ENCODE data around the gene RALA. TPM values are rescaled to one million over a fixed set of nuclear protein-coding genes. Genes with fewer than 3 reads are reported as not detected.
"Not testable (repeated sequence)": the region's sequence is repeated elsewhere in the genome, so short reads cannot be mapped to it uniquely, and the experiment has no call there.

RALA gene
- total and polyA plus RNA-seq, 10 donors = 10.0 to 26.6 (median 19.7) TPM

- WGBS, 5 donors = 55 to 65% (median 59%) methylated on average over 6 of the region's 6 CpGs
These were observed 55.7 kb downstream of the RALA start for GRCh38 chr7:39678930-39679709.

GRCh38 chr7:39679874-39680273 is 56.5 kb downstream of the RALA start:
- WGBS, 5 donors = 81 to 93% (median 84%) methylated on average over 9 of the region's 9 CpGs

More at GRCh38 chr7:39678930-39679709, 55.7 kb downstream of the RALA start:
- H3K27ac ChIP-seq = no peak overlapping the region
- no peak overlapping the region for H3K4me3 ChIP-seq
- no peaks in the 10 kb centered on the region for H3K27me3 ChIP-seq (replicated peaks in 1 of 7)
- intact Hi-C loops (cut with DNase I; ENCODE audit: low total_unique reads) = no loop called here
- peaks cover 6 to 49% (median 33%) of the 10 kb centered on the region in 6 donors for H3K4me1 ChIP-seq
- peaks cover 0 to 9% (median 0%) of the 10 kb centered on the region in 6 donors for H3K36me3 ChIP-seq
- TF ChIP-seq CTCF (IDR thresholded peaks at IDR 0.05 in 8 of 11, conservative IDR thresholded peaks at IDR 0.05 in 3 of 11) (no peak), POLR2A (IDR thresholded peaks at IDR 0.05) (no peak), POLR2AphosphoS5 (IDR thresholded peaks at IDR 0.05) (no peak)
- H3K9me3 ChIP-seq = peaks cover 0 to 7% (median 3%) of the 10 kb centered on the region in 8 donors
- DNase-seq = no peak

GRCh38 chr7:39681887-39682441 is 58.6 kb downstream of the RALA start:
- H3K36me3 ChIP-seq = peaks cover 0 to 1% (median 0%) of the 10 kb centered on the region in 6 donors
- peaks cover 6 to 51% (median 35%) of the 10 kb centered on the region in 6 donors for H3K4me1 ChIP-seq
- H3K4me3 ChIP-seq = no peak overlapping the region
- intact Hi-C loops (cut with DNase I; ENCODE audit: low total_unique reads) = no loop called here
- H3K9me3 ChIP-seq = peaks cover 0 to 2% (median under 1%) of the 10 kb centered on the region in 8 donors
- no peak for DNase-seq
- no peaks in the 10 kb centered on the region for H3K27me3 ChIP-seq (replicated peaks in 1 of 7)
- no peak overlapping the region for H3K27ac ChIP-seq
- TF ChIP-seq CTCF (IDR thresholded peaks at IDR 0.05 in 8 of 11, conservative IDR thresholded peaks at IDR 0.05 in 3 of 11) = no peak
- TF ChIP-seq POLR2AphosphoS5 (IDR thresholded peaks at IDR 0.05) = no peak
- TF ChIP-seq POLR2A (IDR thresholded peaks at IDR 0.05) = no peak
- WGBS, 5 donors = 88 to 92% (median 91%) methylated on average over 3 of the region's 3 CpGs

More at GRCh38 chr7:39679874-39680273, 56.5 kb downstream of the RALA start:
- intact Hi-C loops (cut with DNase I; ENCODE audit: low total_unique reads); DNase-seq; H3K27me3 ChIP-seq (replicated peaks in 1 of 7); H3K36me3 ChIP-seq; H3K9me3 ChIP-seq; H3K4me3 ChIP-seq; H3K27ac ChIP-seq: not testable (repeated sequence)
- H3K4me1 ChIP-seq = peaks cover 6 to 50% (median 35%) of the 10 kb centered on the region in 6 donors

GRCh38 chr7:39683216-39683845 is 60.0 kb downstream of the RALA start:
- intact Hi-C loops (cut with DNase I; ENCODE audit: low total_unique reads) = no loop called here
- Histone ChIP-seq H3K27ac (peak overlapping the region in 2 of 8 donors; percentile 14 to 25), H3K4me1 (peaks cover 6 to 48% (median 33%) of the 10 kb centered on the region in 6 donors), H3K27me3 (replicated peaks in 1 of 7) (no peaks in the 10 kb centered on the region), H3K9me3 (no peaks in the 10 kb centered on the region), H3K36me3 (peaks cover 0 to 15% (median 3%) of the 10 kb centered on the region in 6 donors), H3K4me3 (no peak overlapping the region)
- no peak for TF ChIP-seq POLR2A (IDR thresholded peaks at IDR 0.05)
- no peak for TF ChIP-seq CTCF (IDR thresholded peaks at IDR 0.05 in 8 of 11, conservative IDR thresholded peaks at IDR 0.05 in 3 of 11)
- no peak for TF ChIP-seq POLR2AphosphoS5 (IDR thresholded peaks at IDR 0.05)
- DNase-seq = no peak
- 70 to 79% (median 75%) methylated on average over 2 of the region's 2 CpGs for WGBS, 5 donors
